Measurements from ENCODE around the gene TFCP2.

Gene TFCP2

DNA sequence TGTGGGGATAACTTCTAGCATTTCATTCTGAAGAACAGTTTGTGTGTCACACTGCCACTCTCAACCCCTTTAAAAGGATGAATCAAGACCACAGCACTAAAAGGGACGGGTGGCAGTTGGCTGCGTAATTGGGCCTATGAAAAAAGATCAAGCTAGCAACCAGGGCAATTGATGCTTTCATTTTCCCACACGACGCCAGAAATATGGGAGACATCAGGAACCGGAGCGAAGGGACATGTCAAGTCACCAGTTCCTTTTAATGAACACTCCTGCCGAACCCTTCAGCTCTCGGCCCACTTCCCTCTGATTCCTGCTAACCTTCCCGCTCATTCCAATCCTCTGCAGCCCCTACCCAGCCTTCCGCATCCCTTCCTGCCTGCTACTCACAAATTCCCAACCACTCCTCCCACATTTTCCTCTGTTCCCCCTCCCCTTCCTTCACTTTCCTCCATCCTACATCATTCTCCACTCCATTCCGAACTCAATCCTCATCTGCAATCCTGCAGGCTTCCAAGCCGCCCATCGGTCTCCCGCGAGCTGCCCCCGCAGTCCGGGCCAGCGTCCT, 90.3 kb downstream of the TFCP2 start (continued):
- TF ChIP-seq BCL11B (tag by site-specific recombination; IDR thresholded peaks at IDR 0.05; ENCODE audit: low read depth), result no peak
- TF ChIP-seq ZNF548 (tag by site-specific recombination; IDR thresholded peaks at IDR 0.05), result no peak
- TF ChIP-seq ZNF777 (tag by site-specific recombination; IDR thresholded peaks at IDR 0.05; ENCODE audit: borderline replicate concordance), result no peak
- no peak for TF ChIP-seq REPIN1 (tag by site-specific recombination; IDR thresholded peaks at IDR 0.05; ENCODE audit: low read depth)
- no peak for TF ChIP-seq ZNF558 (tag by site-specific recombination; IDR thresholded peaks at IDR 0.05)
- TF ChIP-seq HOXC10 (CRISPR knock-in tag; IDR thresholded peaks at IDR 0.05), result no peak
- TF ChIP-seq ZNF660 (tag by site-specific recombination; IDR thresholded peaks at IDR 0.05), result no peak
- no peak for TF ChIP-seq ZNF121 (tag by site-specific recombination; IDR thresholded peaks at IDR 0.05)
- TF ChIP-seq, protein P1, sequence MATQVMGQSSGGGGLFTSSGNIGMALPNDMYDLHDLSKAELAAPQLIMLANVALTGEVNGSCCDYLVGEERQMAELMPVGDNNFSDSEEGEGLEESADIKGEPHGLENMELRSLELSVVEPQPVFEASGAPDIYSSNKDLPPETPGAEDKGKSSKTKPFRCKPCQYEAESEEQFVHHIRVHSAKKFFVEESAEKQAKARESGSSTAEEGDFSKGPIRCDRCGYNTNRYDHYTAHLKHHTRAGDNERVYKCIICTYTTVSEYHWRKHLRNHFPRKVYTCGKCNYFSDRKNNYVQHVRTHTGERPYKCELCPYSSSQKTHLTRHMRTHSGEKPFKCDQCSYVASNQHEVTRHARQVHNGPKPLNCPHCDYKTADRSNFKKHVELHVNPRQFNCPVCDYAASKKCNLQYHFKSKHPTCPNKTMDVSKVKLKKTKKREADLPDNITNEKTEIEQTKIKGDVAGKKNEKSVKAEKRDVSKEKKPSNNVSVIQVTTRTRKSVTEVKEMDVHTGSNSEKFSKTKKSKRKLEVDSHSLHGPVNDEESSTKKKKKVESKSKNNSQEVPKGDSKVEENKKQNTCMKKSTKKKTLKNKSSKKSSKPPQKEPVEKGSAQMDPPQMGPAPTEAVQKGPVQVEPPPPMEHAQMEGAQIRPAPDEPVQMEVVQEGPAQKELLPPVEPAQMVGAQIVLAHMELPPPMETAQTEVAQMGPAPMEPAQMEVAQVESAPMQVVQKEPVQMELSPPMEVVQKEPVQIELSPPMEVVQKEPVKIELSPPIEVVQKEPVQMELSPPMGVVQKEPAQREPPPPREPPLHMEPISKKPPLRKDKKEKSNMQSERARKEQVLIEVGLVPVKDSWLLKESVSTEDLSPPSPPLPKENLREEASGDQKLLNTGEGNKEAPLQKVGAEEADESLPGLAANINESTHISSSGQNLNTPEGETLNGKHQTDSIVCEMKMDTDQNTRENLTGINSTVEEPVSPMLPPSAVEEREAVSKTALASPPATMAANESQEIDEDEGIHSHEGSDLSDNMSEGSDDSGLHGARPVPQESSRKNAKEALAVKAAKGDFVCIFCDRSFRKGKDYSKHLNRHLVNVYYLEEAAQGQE (tag by site-specific recombination; IDR thresholded peaks at IDR 0.05), result no peak
- TF ChIP-seq ZNF354C (tag by site-specific recombination; IDR thresholded peaks at IDR 0.05; ENCODE audit: borderline replicate concordance, low read depth), result no peak
- no peak for TF ChIP-seq GLI4 (tag by site-specific recombination; IDR thresholded peaks at IDR 0.05)
- peak; percentile 70; the same call in 1 of the 2 replicates for TF ChIP-seq ZNF785 (tag by site-specific recombination; IDR thresholded peaks at IDR 0.05)
- no peak; the same call in none of the 2 replicates for TF ChIP-seq ZBTB11 (tag by site-specific recombination; conservative IDR thresholded peaks at IDR 0.05; ENCODE audit: low read depth)
- TF ChIP-seq ZNF544 (tag by site-specific recombination; IDR thresholded peaks at IDR 0.05), result no peak
- no peak for TF ChIP-seq ZNF175 (tag by site-specific recombination; IDR thresholded peaks at IDR 0.05)
- TF ChIP-seq ZNF341 (tag by site-specific recombination; IDR thresholded peaks at IDR 0.05; ENCODE audit: low read depth), result no peak
- TF ChIP-seq ZNF791 (tag by site-specific recombination; IDR thresholded peaks at IDR 0.05), result no peak
- TF ChIP-seq ZNF292 (tag by site-specific recombination; IDR thresholded peaks at IDR 0.05; ENCODE audit: borderline replicate concordance, low read depth), result no peak
- TF ChIP-seq, protein P2, sequence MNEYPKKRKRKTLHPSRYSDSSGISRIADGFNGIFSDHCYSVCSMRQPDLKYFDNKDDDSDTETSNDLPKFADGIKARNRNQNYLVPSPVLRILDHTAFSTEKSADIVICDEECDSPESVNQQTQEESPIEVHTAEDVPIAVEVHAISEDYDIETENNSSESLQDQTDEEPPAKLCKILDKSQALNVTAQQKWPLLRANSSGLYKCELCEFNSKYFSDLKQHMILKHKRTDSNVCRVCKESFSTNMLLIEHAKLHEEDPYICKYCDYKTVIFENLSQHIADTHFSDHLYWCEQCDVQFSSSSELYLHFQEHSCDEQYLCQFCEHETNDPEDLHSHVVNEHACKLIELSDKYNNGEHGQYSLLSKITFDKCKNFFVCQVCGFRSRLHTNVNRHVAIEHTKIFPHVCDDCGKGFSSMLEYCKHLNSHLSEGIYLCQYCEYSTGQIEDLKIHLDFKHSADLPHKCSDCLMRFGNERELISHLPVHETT (tag by site-specific recombination; IDR thresholded peaks at IDR 0.05), result peak; percentile 16; the same call in 1 of the 2 replicates
- TF ChIP-seq ZSCAN23 (tag by site-specific recombination; IDR thresholded peaks at IDR 0.05), result no peak
- no peak for TF ChIP-seq ZNF280C (tag by site-specific recombination; IDR thresholded peaks at IDR 0.05)
- TF ChIP-seq ZNF398 (tag by site-specific recombination; IDR thresholded peaks at IDR 0.05), result no peak
- no peak; the same call in 1 of the 2 replicates for TF ChIP-seq ZNF169 (tag by site-specific recombination; IDR thresholded peaks at IDR 0.05)
- no peak for TF ChIP-seq ZNF585B (tag by site-specific recombination; IDR thresholded peaks at IDR 0.05)
- no peak for TF ChIP-seq OSR2 (tag by site-specific recombination; IDR thresholded peaks at IDR 0.05)
- TF ChIP-seq, protein P3, sequence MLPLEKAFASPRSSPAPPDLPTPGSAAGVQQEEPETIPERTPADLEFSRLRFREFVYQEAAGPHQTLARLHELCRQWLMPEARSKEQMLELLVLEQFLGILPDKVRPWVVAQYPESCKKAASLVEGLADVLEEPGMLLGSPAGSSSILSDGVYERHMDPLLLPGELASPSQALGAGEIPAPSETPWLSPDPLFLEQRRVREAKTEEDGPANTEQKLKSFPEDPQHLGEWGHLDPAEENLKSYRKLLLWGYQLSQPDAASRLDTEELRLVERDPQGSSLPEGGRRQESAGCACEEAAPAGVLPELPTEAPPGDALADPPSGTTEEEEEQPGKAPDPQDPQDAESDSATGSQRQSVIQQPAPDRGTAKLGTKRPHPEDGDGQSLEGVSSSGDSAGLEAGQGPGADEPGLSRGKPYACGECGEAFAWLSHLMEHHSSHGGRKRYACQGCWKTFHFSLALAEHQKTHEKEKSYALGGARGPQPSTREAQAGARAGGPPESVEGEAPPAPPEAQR (tag by site-specific recombination; IDR thresholded peaks at IDR 0.05), result no peak
- no peak for TF ChIP-seq ZNF10 (tag by site-specific recombination; IDR thresholded peaks at IDR 0.05)
